Measurements from ENCODE around the gene ZNF684.
A peak's percentile ranks its signal among the peaks of the same experiment; 100 is the strongest.

DNA sequence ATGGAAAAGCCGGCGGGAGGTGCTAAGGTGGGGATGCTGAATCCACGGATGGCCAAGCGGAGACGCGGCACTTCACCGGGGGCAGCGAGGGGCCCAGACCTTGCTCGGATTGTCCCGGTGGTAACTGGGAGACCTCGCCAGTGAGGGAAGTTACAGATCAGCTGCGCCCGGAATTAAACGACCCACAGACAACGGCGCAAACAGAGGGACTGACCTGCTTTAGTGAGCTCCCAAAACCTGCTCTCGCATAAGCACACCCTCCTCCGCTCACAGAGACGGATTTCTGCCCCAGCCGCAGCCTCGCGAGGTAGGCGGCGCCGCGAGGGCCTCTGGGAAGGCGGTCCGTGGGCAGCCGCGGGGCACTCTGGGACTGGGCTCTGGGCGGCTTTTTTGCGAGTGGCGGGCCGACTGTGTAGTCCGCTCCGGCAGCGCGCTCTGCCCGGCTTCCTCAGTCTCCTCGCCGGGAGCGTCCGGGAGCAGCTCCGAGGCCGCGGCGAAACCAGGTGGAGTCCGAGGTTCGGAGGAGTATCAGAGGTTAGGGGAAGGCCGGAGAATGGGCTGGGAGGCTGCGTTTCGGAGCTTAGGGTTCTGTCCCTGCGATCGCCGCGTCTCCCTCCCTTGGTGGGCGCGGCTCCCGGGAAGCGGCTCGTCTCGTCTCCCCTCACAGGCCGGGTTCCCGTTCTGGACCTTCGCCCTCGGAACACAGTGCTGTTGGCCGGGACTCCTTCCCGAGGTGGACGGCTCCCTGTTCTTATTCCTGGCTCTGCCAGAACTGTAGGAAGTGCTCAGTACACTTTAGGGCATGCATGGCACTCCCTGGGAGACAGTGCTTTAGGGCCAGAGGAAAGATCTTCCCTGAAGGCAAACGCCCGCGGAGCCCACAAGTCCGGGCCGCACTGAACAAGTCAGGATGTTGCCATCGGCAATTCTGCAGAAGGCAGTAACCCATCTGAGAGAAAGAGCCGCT is 22.8 kb upstream of the ZNF684 start, which contains the start of gene EXO5:
- TF ChIP-seq, protein P1, sequence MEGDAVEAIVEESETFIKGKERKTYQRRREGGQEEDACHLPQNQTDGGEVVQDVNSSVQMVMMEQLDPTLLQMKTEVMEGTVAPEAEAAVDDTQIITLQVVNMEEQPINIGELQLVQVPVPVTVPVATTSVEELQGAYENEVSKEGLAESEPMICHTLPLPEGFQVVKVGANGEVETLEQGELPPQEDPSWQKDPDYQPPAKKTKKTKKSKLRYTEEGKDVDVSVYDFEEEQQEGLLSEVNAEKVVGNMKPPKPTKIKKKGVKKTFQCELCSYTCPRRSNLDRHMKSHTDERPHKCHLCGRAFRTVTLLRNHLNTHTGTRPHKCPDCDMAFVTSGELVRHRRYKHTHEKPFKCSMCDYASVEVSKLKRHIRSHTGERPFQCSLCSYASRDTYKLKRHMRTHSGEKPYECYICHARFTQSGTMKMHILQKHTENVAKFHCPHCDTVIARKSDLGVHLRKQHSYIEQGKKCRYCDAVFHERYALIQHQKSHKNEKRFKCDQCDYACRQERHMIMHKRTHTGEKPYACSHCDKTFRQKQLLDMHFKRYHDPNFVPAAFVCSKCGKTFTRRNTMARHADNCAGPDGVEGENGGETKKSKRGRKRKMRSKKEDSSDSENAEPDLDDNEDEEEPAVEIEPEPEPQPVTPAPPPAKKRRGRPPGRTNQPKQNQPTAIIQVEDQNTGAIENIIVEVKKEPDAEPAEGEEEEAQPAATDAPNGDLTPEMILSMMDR (IDR thresholded peaks at IDR 0.05; ENCODE audit: insufficient read depth, low read length), result no peak
- TF ChIP-seq POLR2AphosphoS5 (IDR thresholded peaks at IDR 0.05; ENCODE audit: low read depth), result peak; percentile 54; the same call in 1 of the 2 replicates
- no peak for TF ChIP-seq SPI1 (IDR thresholded peaks at IDR 0.05; ENCODE audit: borderline replicate concordance, low read depth)

Data from HL-60 (cell line).